Stimulated activated memory B cell treated with anti-CD40 and anti-IgM and Interleukin-4, amounts not matched to agents 10 μg/mL and 1 μg/mL and 100 μg/mL, for 72 hours (primary cell): ENCODE results near the gene PM20D2.

Source experiments
- ATAC-seq: fragments of 150-1000 bp; cut with Tn5 transposase; 2 replicates; pipeline ENCODE4 v1.10.0; 2021
- H3K27ac Mint-ChIP-seq: one replicate; pipeline ENCODE4 v1.8.0; 2022; ENCODE audit warnings: mild to moderate bottlenecking, mixed read lengths
- H3K27me3 Mint-ChIP-seq: one replicate; pipeline ENCODE4 v1.8.0; 2022; ENCODE audit warnings: mixed read lengths
- H3K36me3 Mint-ChIP-seq: one replicate; pipeline ENCODE4 v1.8.0; 2022; ENCODE audit warnings: mixed read lengths
- H3K4me1 Mint-ChIP-seq: one replicate; pipeline ENCODE4 v1.8.0; 2022; ENCODE audit warnings: mixed read lengths
- H3K4me3 Mint-ChIP-seq: one replicate; pipeline ENCODE4 v1.8.0; 2022; ENCODE audit warnings: mild to moderate bottlenecking, moderate library complexity, mixed read lengths
- H3K9me3 Mint-ChIP-seq: one replicate; pipeline ENCODE4 v1.8.0; 2022; ENCODE audit warnings: mixed read lengths

The PM20D2 gene

GRCh38 chr6:89172131-89172530 lies 26.3 kb downstream of the PM20D2 start:
- H3K4me3 Mint-ChIP-seq: no peak overlapping the region
- no peak overlapping the region for H3K27ac Mint-ChIP-seq
- ATAC-seq: no peak
- H3K36me3 Mint-ChIP-seq: no peaks in the 10 kb centered on the region
- H3K4me1 Mint-ChIP-seq: no peaks in the 10 kb centered on the region
- no peaks in the 10 kb centered on the region for H3K9me3 Mint-ChIP-seq
- H3K27me3 Mint-ChIP-seq: no peaks in the 10 kb centered on the region

GRCh38 chr6:89173634-89174033 lies 27.8 kb downstream of the PM20D2 start:
- no peak overlapping the region for H3K4me3 Mint-ChIP-seq
- no peaks in the 10 kb centered on the region for H3K9me3 Mint-ChIP-seq
- H3K36me3 Mint-ChIP-seq: no peaks in the 10 kb centered on the region
- H3K27me3 Mint-ChIP-seq: no peaks in the 10 kb centered on the region
- no peak overlapping the region for H3K27ac Mint-ChIP-seq
- ATAC-seq: no peak
- H3K4me1 Mint-ChIP-seq: no peaks in the 10 kb centered on the region

GRCh38 chr6:89180112-89180511 lies 34.3 kb downstream of the PM20D2 start:
- Mint-ChIP-seq H3K4me1 (no peaks in the 10 kb centered on the region), H3K36me3 (no peaks in the 10 kb centered on the region), H3K4me3 (no peak overlapping the region), H3K27me3 (peaks cover 18% of the 10 kb centered on the region), H3K9me3 (no peaks in the 10 kb centered on the region), H3K27ac (no peak overlapping the region)
- ATAC-seq: peak; percentile 44

GRCh38 chr6:89180971-89181370 lies 35.1 kb downstream of the PM20D2 start:
- H3K4me1 Mint-ChIP-seq: no peaks in the 10 kb centered on the region
- H3K27ac Mint-ChIP-seq: no peak overlapping the region
- H3K27me3 Mint-ChIP-seq: peaks cover 18% of the 10 kb centered on the region
- ATAC-seq: no peak
- H3K36me3 Mint-ChIP-seq: no peaks in the 10 kb centered on the region
- no peak overlapping the region for H3K4me3 Mint-ChIP-seq
- no peaks in the 10 kb centered on the region for H3K9me3 Mint-ChIP-seq

GRCh38 chr6:89183294-89183693 lies 37.4 kb downstream of the PM20D2 start:
- Mint-ChIP-seq H3K27me3 (peaks cover 31% of the 10 kb centered on the region), H3K9me3 (no peaks in the 10 kb centered on the region), H3K36me3 (no peaks in the 10 kb centered on the region), H3K4me1 (no peaks in the 10 kb centered on the region), H3K4me3 (no peak overlapping the region), H3K27ac (no peak overlapping the region)
- ATAC-seq: no peak

- Mint-ChIP-seq H3K36me3 (no peaks in the 10 kb centered on the region), H3K27ac (no peak overlapping the region), H3K9me3 (no peaks in the 10 kb centered on the region), H3K4me1 (no peaks in the 10 kb centered on the region), H3K4me3 (no peak overlapping the region), H3K27me3 (peaks cover 36% of the 10 kb centered on the region)
- ATAC-seq: no peak
These were observed 38.5 kb downstream of the PM20D2 start for GRCh38 chr6:89184344-89184743.

- no peak for ATAC-seq
- Mint-ChIP-seq H3K4me3 (no peak overlapping the region), H3K4me1 (no peaks in the 10 kb centered on the region), H3K27me3 (peaks cover 40% of the 10 kb centered on the region), H3K36me3 (no peaks in the 10 kb centered on the region), H3K27ac (no peak overlapping the region), H3K9me3 (no peaks in the 10 kb centered on the region)
These were observed 40.9 kb downstream of the PM20D2 start for GRCh38 chr6:89186762-89187161.

- H3K36me3 Mint-ChIP-seq: peaks cover 4% of the 10 kb centered on the region
- no peaks in the 10 kb centered on the region for H3K4me1 Mint-ChIP-seq
- H3K9me3 Mint-ChIP-seq: no peaks in the 10 kb centered on the region
- H3K4me3 Mint-ChIP-seq: no peak overlapping the region
- H3K27me3 Mint-ChIP-seq: peaks cover 44% of the 10 kb centered on the region
- no peak for ATAC-seq
- no peak overlapping the region for H3K27ac Mint-ChIP-seq
These were observed 41.6 kb downstream of the PM20D2 start for GRCh38 chr6:89187504-89187903.

GRCh38 chr6:89190741-89191140 lies 44.9 kb downstream of the PM20D2 start:
- no peaks in the 10 kb centered on the region for H3K4me1 Mint-ChIP-seq
- H3K4me3 Mint-ChIP-seq: no peak overlapping the region
- peaks cover 8% of the 10 kb centered on the region for H3K9me3 Mint-ChIP-seq
- no peak for ATAC-seq
- peaks cover 39% of the 10 kb centered on the region for H3K27me3 Mint-ChIP-seq
- no peak overlapping the region for H3K27ac Mint-ChIP-seq
- peaks cover 11% of the 10 kb centered on the region for H3K36me3 Mint-ChIP-seq

- ATAC-seq: no peak
- Mint-ChIP-seq H3K27ac (no peak overlapping the region), H3K9me3 (peaks cover 8% of the 10 kb centered on the region), H3K36me3 (peaks cover 11% of the 10 kb centered on the region), H3K4me1 (no peaks in the 10 kb centered on the region), H3K4me3 (no peak overlapping the region), H3K27me3 (peaks cover 21% of the 10 kb centered on the region)
These were observed 48.7 kb downstream of the PM20D2 start for GRCh38 chr6:89194559-89194958.

GRCh38 chr6:89197141-89197540 lies 51.3 kb downstream of the PM20D2 start:
- Mint-ChIP-seq H3K27ac (no peak overlapping the region), H3K4me3 (no peak overlapping the region)
- no peak for ATAC-seq

GRCh38 chr6:89198235-89198634 lies 52.4 kb downstream of the PM20D2 start:
- Mint-ChIP-seq H3K27me3 (peaks cover 1% of the 10 kb centered on the region), H3K4me3 (no peak overlapping the region), H3K27ac (no peak overlapping the region), H3K9me3 (peaks cover 8% of the 10 kb centered on the region), H3K4me1 (no peaks in the 10 kb centered on the region), H3K36me3 (peaks cover 7% of the 10 kb centered on the region)
- ATAC-seq: no peak

More at GRCh38 chr6:89197141-89197540, 51.3 kb downstream of the PM20D2 start:
- Mint-ChIP-seq H3K27me3 (peaks cover 8% of the 10 kb centered on the region), H3K9me3 (peaks cover 8% of the 10 kb centered on the region), H3K36me3 (peaks cover 9% of the 10 kb centered on the region), H3K4me1 (no peaks in the 10 kb centered on the region)

GRCh38 chr6:89199579-89199978 lies 53.7 kb downstream of the PM20D2 start:
- Mint-ChIP-seq H3K4me3 (no peak overlapping the region), H3K27me3 (peaks cover 12% of the 10 kb centered on the region), H3K27ac (no peak overlapping the region), H3K4me1 (no peaks in the 10 kb centered on the region), H3K36me3 (peaks cover 4% of the 10 kb centered on the region), H3K9me3 (peaks cover 4% of the 10 kb centered on the region)
- no peak for ATAC-seq

- ATAC-seq: no peak
- no peak overlapping the region for H3K4me3 Mint-ChIP-seq
- H3K27me3 Mint-ChIP-seq: peaks cover 12% of the 10 kb centered on the region
- no peaks in the 10 kb centered on the region for H3K9me3 Mint-ChIP-seq
- no peaks in the 10 kb centered on the region for H3K4me1 Mint-ChIP-seq
- no peak overlapping the region for H3K27ac Mint-ChIP-seq
- H3K36me3 Mint-ChIP-seq: no peaks in the 10 kb centered on the region
These were observed 54.9 kb downstream of the PM20D2 start for GRCh38 chr6:89200706-89201215.

GRCh38 chr6:89204096-89204495 lies 58.2 kb downstream of the PM20D2 start:
- ATAC-seq: no peak
- no peak overlapping the region for H3K4me3 Mint-ChIP-seq

GRCh38 chr6:89205819-89206218 lies 60.0 kb downstream of the PM20D2 start:
- no peak overlapping the region for H3K4me3 Mint-ChIP-seq
- H3K9me3 Mint-ChIP-seq: no peaks in the 10 kb centered on the region
- no peak overlapping the region for H3K27ac Mint-ChIP-seq
- ATAC-seq: peak; percentile 57
- H3K27me3 Mint-ChIP-seq: peaks cover 12% of the 10 kb centered on the region
- H3K36me3 Mint-ChIP-seq: no peaks in the 10 kb centered on the region
- no peaks in the 10 kb centered on the region for H3K4me1 Mint-ChIP-seq

More at GRCh38 chr6:89204096-89204495, 58.2 kb downstream of the PM20D2 start:
- no peaks in the 10 kb centered on the region for H3K36me3 Mint-ChIP-seq
- no peaks in the 10 kb centered on the region for H3K9me3 Mint-ChIP-seq
- no peaks in the 10 kb centered on the region for H3K4me1 Mint-ChIP-seq
- H3K27me3 Mint-ChIP-seq: peaks cover 12% of the 10 kb centered on the region
- H3K27ac Mint-ChIP-seq: no peak overlapping the region

GRCh38 chr6:89208551-89208950 lies 62.7 kb downstream of the PM20D2 start:
- no peak overlapping the region for H3K4me3 Mint-ChIP-seq
- H3K27me3 Mint-ChIP-seq: peaks cover 21% of the 10 kb centered on the region
- ATAC-seq: peak; percentile 25
- no peaks in the 10 kb centered on the region for H3K36me3 Mint-ChIP-seq
- no peaks in the 10 kb centered on the region for H3K9me3 Mint-ChIP-seq
- H3K4me1 Mint-ChIP-seq: no peaks in the 10 kb centered on the region
- no peak overlapping the region for H3K27ac Mint-ChIP-seq
